Colonic mucosa (tissue), 4 donors: ENCODE data around the gene CERCAM. TPM values are rescaled to one million over a fixed set of nuclear protein-coding genes. Genes with fewer than 3 reads are reported as not detected.

Experiments
- DNase-seq: peaks from one replicate; pipeline ENCODE4 v3.0.0-alpha.2; 2020
- H3K27ac ChIP-seq: fragments of 200-600 bp; one replicate; pipeline ENCODE4 v1.8.0; 2021
- H3K27me3 ChIP-seq: fragments of 200-600 bp; one replicate; pipeline ENCODE4 v1.8.0; 2021
- H3K36me3 ChIP-seq: fragments of 200-600 bp; one replicate; pipeline ENCODE4 v1.8.0; 2021
- H3K4me1 ChIP-seq: fragments of 200-600 bp; one replicate; pipeline ENCODE4 v1.8.0; 2021; ENCODE audit warnings: mild to moderate bottlenecking
- H3K4me3 ChIP-seq: fragments of 200-600 bp; one replicate; pipeline ENCODE4 v1.8.0; 2021
- H3K9ac ChIP-seq, 2 donors: one replicate each; pipeline ENCODE4 v1.7.0; 2013; ENCODE audit warnings: control low read depth in 2 of 2, low read depth in 2 of 2, low read length in 2 of 2
- H3K9me3 ChIP-seq: fragments of 200-600 bp; one replicate; pipeline ENCODE4 v1.8.0; 2021
- CTCF ChIP-seq: fragments of 200-600 bp; IDR thresholded peaks from one replicate; pipeline ENCODE4 v1.8.0; 2022; ENCODE audit warnings: antibody characterized with exemption, mild to moderate bottlenecking
- intact Hi-C: fragments of 100-400 bp; cut with DNase I; formaldehyde crosslinking; loops from one replicate; pipeline ENCODE4 v1.14.1; 2022
- total RNA-seq, 2 donors: library from RNA; stranded (reverse); fragmentation: NEBNext Ultra II Directional in 1 of 2; extraction: Animal tissue kit (Norgen Biotek cat#: 25700) in 1 of 2; gene quantifications; one replicate each; pipeline ENCODE4 v1.2.1, GENCODE V29; 2021
- donor health status: healthy.
- donor health status: DM: no; HTN: no; CAD: no.
- donor health status: DM: no; HTN: no; CAD: no.

CERCAM gene
- total RNA-seq, result 1 to 10 TPM; 4.9 to 9.3 TPM

- Histone ChIP-seq H3K9ac (peak within 1 kb of the TSS; percentile 58 to 73), H3K4me1 (peaks cover 8% of the 10 kb centered on the region)
- no peak for TF ChIP-seq CTCF
Observed at GRCh38 chr9:128420651-128421481, at the start of gene CERCAM. Gene CERCAM (plus strand): TSS chr9:128420857. CDS start chr9:128420878, 21 bp downstream.

GRCh38 chr9:128371630-128372117 is 49.0 kb upstream of the CERCAM start:
- no peak for DNase-seq
- peak overlapping the region; percentile 93 for H3K4me3 ChIP-seq
- no peaks in the 10 kb centered on the region for H3K9me3 ChIP-seq
- intact Hi-C loops, result no loop called here
- H3K27ac ChIP-seq, result peak overlapping the region; percentile 86
- H3K36me3 ChIP-seq, result no peaks in the 10 kb centered on the region
- H3K4me1 ChIP-seq, result peaks cover 15% of the 10 kb centered on the region
- TF ChIP-seq CTCF, result no peak
- peak overlapping the region; percentile 90 for H3K9ac ChIP-seq
- no peaks in the 10 kb centered on the region for H3K27me3 ChIP-seq

More at GRCh38 chr9:128420651-128421481, at the start of gene CERCAM:
- Histone ChIP-seq H3K4me3 (peak within 1 kb of the TSS; percentile 76), H3K27me3 (peaks cover 22% of the 10 kb centered on the region), H3K9me3 (no peaks in the 10 kb centered on the region), H3K36me3 (no peaks in the 10 kb centered on the region), H3K27ac (peak within 1 kb of the TSS; percentile 49)
- intact Hi-C loops, result no loop called here
- DNase-seq, result peak; percentile 46

GRCh38 chr9:128372188-128372641 is 48.4 kb upstream of the CERCAM start:
- Histone ChIP-seq H3K4me3 (peak overlapping the region; percentile 93), H3K9ac (peak overlapping the region; percentile 8 to 90), H3K4me1 (peaks cover 15% of the 10 kb centered on the region), H3K9me3 (no peaks in the 10 kb centered on the region), H3K27ac (peak overlapping the region; percentile 86), H3K27me3 (no peaks in the 10 kb centered on the region), H3K36me3 (no peaks in the 10 kb centered on the region)
- peak; percentile 35 for DNase-seq
- no peak for TF ChIP-seq CTCF
- intact Hi-C loops, result no loop called here

GRCh38 chr9:128372784-128373183 is 47.9 kb upstream of the CERCAM start:
- Histone ChIP-seq H3K36me3 (no peaks in the 10 kb centered on the region), H3K4me1 (peaks cover 15% of the 10 kb centered on the region), H3K9ac (no peak overlapping the region), H3K9me3 (no peaks in the 10 kb centered on the region), H3K4me3 (no peak overlapping the region), H3K27me3 (no peaks in the 10 kb centered on the region), H3K27ac (no peak overlapping the region)
- intact Hi-C loops, result no loop called here
- DNase-seq, result no peak
- no peak for TF ChIP-seq CTCF

- Histone ChIP-seq H3K27ac (no peak overlapping the region), H3K4me3 (no peak overlapping the region), H3K9ac (no peak overlapping the region), H3K36me3 (no peaks in the 10 kb centered on the region), H3K27me3 (no peaks in the 10 kb centered on the region), H3K9me3 (no peaks in the 10 kb centered on the region), H3K4me1 (peaks cover 15% of the 10 kb centered on the region)
- no peak for DNase-seq
- intact Hi-C loops, result no loop called here
- no peak for TF ChIP-seq CTCF
Observed at GRCh38 chr9:128374221-128374675, 46.4 kb upstream of the CERCAM start.
